Stimulated activated CD4-positive, alpha-beta T cell treated with anti-CD3 and anti-CD28 coated beads, Interleukin-12 subunit alpha, Interleukin-12 subunit beta, amount 100 ng/mL, for 24 hours (primary cell): ENCODE measurements around the gene PIK3CA.
"Not testable (repeated sequence)": the region's sequence is repeated elsewhere in the genome, so short reads cannot be mapped to it uniquely, and the experiment has no call there.

ENCODE experiments used
- DNase-seq, 2 experiments: peaks; one replicate each; pipeline ENCODE4 v3.0.0-alpha.2; 2020; ENCODE audit warnings: low read depth in 2 of 2

The PIK3CA gene

DNA sequence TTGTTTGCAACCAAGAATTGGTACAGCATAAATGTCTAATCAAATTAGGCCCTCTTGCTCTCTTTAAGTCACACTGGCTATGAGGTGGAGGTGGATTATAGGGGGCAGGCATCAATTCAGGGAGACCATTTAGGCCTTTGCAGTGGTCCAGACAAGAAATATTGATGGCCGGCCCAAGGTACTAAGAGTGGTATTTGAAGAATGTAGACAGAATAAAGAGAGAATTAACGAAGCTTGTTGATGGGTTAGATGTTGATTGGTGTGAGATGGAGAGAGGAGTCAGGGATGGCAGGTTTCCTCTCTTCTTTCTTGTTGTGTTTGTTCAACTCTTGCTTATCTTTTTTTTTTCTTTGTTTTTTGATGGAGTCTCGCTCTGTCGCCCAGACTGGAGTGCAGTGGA is 48.5 kb downstream of the PIK3CA start:
- no peak for DNase-seq

DNA sequence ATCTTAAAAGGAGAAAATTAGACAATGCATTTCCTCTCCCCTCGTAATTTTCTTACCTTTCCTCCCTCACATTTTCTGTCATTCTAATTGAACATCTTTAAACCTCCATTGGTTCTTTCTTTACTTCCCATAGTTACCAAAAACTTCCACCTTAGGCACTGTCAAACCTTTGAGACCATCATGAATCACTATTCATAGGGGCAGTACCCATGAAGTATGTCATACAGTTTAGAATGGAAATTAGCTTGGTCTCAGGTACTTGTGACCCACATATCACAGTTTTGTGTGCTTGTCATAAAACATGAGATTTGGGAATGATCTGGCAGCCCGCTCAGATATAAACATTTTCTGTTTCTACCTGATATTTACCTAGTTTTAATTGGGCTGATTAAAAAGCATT is 52.6 kb downstream of the PIK3CA start:
- DNase-seq = no peak

DNA sequence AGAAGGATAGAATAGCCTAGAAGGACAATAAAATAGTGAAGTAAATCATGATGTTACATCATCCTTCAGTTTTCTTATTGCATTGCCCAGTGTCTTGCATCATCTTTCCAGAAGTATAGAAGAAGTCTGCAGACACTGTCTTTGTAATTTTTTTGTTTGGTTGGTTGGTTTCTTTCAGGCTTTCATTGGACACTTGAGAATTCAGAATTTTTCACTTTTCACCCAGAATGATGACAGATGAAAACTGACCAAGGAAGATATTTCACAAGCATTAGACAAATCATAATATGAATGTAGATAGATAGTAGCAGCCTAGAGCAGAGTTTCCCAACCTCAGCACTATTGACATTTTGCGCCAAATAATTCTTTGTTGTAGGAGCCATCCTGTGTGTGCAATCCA is 67.4 kb downstream of the PIK3CA start:
- not testable (repeated sequence) for DNase-seq

DNA sequence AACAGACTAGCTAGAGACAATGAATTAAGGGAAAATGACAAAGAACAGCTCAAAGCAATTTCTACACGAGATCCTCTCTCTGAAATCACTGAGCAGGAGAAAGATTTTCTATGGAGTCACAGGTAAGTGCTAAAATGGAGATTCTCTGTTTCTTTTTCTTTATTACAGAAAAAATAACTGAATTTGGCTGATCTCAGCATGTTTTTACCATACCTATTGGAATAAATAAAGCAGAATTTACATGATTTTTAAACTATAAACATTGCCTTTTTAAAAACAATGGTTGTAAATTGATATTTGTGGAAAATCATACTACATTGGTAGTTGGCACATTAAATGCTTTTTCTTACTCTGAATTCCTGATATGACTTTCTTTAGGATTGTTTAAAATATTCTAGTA is 70.1 kb downstream of the PIK3CA start:
- DNase-seq = not testable (repeated sequence)

DNA sequence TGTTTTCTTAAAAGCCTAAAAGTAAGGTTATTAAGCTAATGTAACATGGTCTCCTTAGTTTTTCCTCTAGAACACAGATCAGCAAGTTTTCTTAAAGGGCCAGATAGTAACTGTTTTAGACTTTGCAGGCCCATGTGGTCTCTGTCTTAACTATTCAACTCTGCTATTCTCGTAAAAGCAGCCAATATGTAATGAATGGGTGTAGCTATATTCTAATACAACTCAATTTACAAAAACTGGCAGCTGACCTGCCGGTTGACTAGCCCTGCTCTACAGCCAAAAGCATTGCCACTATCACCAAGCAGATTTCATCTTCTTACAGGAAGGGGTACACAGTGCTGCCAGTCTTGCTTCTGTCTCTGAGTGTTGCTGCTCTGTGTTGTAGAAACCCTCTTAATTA is 75.4 kb downstream of the PIK3CA start:
- no peak for DNase-seq

DNA sequence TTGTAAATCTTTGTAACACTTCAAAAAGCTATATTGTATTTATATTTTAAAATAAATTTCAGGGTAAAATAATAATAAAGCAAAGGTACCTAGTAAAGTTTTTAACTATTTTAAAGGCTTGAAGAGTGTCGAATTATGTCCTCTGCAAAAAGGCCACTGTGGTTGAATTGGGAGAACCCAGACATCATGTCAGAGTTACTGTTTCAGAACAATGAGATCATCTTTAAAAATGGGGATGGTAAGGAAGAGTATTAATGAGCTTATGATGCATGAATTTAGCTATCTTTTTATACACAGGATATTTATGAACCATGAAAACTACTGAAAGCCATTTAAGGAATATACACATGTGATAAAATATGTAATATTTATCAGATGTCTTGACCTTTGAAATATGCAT is 76.4 kb downstream of the PIK3CA start:
- DNase-seq = no peak

DNA sequence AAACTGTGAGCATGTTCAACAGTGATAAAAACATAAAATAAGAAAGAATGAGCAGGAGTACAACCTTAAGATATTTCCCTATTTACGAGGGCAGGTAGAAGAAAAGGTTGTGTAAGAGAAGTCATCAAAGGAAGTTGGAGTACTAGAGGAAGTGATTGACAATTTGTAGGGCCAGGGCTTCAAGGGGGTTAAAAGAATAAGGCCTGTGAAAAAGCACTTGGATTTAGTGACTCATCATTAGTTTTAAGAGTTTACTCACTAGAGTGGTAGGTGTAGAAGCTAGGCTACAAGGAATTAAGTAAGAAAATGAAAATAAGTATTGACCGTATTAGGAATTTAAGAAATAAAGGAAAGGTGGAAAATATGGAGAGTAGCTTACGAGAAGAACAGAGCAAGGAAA is 79.2 kb downstream of the PIK3CA start:
- no peak for DNase-seq

DNA sequence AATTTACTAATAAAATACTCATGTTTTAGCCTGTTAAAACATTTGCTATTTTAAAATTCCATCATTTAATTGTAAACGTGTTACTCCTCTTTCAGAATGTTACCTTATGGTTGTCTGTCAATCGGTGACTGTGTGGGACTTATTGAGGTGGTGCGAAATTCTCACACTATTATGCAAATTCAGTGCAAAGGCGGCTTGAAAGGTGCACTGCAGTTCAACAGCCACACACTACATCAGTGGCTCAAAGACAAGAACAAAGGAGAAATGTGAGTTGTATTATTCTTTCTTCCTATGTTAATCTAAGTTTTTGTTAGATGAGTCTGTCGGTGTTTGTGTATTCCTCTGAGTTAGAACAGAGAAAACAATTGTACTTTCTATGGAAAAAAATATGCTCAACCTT is 81.0 kb downstream of the PIK3CA start:
- DNase-seq = no peak

DNA sequence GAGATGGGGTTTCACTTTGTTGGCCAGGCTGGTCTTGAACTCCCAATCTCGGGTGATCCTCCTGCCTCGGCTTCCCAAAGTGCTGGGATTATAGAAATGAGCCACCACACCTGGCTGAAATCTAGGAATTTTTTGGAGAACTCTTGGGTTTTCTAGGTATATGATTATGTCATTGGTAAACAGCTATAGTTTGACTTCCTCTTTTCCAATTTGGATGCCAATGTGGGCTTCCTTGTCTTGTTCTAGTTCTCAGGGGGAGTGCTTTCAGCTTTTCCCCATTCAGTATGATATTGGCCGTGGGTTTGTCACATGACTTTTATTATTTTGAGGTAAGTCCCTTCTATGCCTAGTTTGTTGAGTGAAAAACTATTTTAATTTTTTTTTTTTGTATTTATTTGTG is 84.9 kb downstream of the PIK3CA start:
- no peak for DNase-seq

DNA sequence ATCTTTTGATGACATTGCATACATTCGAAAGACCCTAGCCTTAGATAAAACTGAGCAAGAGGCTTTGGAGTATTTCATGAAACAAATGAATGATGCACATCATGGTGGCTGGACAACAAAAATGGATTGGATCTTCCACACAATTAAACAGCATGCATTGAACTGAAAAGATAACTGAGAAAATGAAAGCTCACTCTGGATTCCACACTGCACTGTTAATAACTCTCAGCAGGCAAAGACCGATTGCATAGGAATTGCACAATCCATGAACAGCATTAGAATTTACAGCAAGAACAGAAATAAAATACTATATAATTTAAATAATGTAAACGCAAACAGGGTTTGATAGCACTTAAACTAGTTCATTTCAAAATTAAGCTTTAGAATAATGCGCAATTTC is 86.0 kb downstream of the PIK3CA start:
- no peak for DNase-seq

DNA sequence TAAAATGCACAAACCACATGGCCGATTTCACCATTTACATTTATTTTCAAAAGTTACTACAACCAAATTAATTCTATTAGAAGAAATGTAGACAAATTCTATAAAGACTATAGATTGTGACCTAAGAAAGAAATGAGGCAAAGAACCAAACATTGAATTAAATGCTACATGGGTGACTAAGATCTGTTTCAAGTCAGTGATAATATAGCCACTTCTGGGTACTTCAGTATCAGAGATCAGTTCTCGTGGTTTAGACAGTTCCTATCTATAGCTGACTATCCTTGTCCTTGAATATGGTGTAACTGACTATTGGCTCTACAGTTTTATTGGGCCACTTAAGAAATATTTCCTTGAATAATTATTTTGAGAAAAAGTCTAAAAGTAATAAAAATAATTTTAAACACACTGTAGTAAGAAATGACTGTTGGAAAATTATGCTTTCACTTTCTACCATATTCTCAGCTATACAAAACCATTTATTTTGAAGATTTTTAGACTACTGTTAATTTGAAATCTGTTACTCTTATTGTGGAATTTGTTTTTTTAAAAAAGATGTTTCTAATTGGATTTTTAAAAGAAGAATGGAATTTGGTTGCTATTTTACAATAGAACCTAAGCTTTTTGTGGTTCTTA is 88.6 kb downstream of the PIK3CA start:
- DNase-seq = no peak

DNA sequence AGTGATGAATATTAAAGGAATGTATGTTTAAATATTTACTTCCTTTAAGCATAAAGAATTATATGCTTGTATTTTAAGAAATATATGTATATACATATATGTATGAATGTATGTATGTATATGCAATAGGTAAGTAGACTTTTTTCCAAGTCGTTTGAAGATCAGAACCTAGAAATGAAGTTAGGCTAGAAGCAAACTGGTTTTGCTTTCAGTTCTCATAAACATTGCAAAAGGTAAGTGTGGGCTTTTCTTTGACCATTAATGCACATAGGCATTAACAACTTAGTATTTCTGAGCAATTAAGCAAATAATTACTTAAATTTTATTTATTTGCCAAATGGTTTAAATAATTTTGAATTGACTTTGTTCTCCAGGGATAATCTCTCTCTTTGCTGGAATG is 92.1 kb downstream of the PIK3CA start:
- not testable (repeated sequence) for DNase-seq

DNA sequence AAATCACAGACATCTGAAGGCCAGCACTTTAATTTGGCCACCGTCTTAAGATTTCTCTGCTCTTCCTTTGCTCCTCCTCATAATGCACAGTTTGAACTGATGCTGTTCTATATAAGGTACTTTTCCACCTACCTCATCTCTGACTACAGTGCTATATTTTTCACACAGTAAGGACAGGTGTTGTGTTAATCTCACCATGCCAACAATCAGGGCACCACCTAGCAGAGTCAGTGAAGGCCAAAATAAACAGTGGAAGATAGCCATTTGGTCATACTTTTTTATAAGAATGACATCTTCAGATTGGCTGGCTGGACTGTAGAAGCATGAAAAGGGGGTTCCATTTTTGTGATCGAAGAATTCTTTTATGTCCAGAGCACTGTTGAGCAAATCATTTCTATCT is 94.7 kb downstream of the PIK3CA start:
- not testable (repeated sequence) for DNase-seq

DNA sequence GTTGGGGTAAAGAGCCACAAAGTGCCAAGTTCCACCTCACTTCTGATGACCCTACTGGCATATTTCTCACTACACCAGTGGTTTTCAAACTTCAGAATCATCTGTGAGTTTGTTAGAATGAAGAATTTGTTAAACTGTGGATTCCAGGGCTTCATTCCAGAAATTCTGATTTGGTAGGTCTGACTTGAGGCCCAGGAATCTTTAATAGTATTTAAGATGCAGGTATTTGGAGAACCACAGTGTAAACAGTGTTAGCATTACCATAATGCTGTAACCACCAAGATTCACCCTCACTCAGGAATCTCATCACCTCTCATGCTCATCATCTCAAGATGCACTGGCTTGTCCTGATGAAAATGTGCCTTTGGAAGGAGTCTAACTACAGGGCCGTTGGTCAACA is 96.7 kb downstream of the PIK3CA start:
- DNase-seq = no peak

DNA sequence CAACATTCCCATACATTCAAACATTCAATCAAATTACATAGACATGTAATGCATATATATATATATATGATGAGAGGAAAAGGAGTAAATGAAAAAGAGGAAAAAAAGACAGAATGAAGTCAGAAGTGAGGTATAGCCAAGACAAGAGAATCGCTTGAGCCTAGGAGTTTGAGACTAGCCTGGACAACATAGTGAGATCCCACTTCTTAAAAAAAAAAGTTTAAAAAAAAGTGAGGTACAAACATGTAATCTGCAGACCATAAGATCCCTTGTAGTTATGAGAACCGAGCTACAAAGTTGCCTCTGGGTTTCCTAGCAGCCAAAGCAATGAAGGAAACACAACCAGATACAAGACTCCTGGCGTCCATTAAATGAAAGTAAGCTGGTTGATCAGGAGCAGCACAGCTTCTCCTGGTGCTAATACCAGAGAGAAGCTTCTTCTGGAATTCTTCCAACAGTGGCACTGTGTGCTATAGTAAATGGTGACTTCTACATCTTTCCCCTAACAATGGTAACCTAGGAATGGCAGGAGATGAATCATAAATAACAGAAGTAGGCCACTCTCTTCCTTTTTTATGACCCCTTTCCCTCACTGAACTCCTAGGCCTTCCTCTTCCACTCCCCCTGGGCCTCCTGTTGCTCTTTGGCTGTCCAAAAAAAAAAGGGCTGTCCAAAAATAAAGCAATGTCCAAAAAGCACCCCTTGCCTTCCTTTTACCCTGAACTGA is 99.3 kb downstream of the PIK3CA start:
- DNase-seq = no peak

DNA sequence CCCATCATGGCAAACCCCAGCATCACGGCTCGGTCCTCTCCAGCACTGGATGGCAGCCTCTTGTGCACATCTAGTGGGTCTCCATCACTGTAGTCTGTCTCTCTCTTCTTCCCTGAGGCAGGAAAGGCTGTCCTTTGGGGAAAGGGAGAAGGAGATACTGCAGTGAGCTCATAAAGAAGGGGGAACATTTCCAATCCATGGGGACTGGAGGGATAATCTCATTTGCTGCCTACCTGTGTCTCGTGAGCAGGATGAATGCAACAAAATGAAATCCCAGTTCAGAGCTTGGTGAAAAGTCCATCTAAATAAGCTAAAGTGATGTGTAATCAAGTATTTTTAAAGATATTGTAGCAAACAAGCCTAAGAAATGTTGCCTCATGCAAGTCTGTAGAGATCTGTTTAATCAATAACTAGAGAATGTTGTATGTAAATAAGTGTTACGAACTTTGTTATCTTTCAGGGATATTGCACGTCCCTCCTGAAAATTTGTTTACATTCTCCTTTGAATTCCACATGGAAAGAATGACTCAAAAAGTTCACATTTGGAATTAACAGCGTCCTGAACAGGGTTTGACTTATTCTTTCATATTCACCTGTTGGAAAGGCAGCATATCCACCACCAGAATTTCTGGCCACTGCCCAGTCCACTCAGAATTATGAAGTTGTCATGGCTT is 102.8 kb downstream of the PIK3CA start, which contains the start of gene KCNMB3:
Gene KCNMB3, minus strand, starts transcription at position 312 of the 674 bp plus-strand sequence. Its CDS starts 124 bp downstream, at position 188.
- DNase-seq = no peak

DNA sequence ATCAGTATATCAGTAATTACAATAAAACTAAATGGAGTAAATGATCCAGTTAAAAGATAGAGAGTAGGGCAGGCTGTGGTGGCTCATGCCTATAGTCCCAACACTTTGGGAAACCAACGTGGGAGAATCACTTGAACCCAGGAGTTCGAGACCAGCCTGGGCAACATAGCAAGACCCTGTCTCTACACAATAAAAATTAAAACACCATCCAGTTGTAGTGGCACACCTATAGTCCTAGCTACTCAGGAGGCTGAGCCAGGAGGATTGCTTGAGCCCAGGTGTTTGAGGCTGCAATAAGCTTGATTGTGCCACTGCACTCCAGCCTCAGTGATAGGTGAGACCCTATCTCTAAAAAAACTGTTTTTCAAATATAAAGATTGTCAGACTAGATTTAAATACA is 108.7 kb downstream of the PIK3CA start:
- no peak for DNase-seq

DNA sequence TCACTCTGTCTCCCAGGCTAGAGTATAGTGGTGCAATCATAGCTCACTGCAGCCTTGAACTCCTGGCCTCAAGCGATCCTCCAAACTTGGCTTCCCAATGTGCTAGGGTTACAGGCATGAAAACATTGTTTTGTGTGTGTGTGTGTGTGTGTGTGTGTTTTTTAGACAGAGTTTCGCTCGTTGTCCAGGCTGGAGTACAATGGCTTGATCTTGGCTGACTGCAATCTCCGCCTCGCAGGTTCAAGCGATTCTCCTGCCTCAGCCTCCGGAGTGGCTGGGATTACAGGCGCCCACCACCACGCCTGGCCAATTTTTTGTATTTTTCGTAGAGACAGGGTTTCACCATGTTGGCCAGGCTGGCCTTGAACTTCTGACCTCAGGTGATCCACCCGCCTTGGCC is 109.6 kb downstream of the PIK3CA start:
- DNase-seq = not testable (repeated sequence)

DNA sequence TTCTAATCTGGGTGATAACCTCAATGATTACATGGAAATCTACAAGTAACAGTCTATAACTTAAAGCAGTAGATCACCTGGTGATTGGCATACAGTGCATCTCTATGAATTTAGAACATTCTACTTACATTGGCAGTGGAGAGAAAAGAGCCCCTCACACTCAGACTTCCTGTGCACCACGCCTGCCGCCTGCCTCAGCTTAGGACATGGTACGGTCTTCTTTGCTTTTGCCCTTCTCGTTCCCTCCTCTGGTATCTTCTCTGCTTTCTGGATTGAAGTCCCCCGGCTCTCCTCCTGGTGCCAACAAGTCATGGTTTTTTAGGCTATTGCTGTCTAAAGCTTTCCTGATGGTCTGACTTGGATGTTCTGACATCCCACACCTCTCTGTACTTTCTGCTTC is 110.7 kb downstream of the PIK3CA start:
- DNase-seq = no peak

DNA sequence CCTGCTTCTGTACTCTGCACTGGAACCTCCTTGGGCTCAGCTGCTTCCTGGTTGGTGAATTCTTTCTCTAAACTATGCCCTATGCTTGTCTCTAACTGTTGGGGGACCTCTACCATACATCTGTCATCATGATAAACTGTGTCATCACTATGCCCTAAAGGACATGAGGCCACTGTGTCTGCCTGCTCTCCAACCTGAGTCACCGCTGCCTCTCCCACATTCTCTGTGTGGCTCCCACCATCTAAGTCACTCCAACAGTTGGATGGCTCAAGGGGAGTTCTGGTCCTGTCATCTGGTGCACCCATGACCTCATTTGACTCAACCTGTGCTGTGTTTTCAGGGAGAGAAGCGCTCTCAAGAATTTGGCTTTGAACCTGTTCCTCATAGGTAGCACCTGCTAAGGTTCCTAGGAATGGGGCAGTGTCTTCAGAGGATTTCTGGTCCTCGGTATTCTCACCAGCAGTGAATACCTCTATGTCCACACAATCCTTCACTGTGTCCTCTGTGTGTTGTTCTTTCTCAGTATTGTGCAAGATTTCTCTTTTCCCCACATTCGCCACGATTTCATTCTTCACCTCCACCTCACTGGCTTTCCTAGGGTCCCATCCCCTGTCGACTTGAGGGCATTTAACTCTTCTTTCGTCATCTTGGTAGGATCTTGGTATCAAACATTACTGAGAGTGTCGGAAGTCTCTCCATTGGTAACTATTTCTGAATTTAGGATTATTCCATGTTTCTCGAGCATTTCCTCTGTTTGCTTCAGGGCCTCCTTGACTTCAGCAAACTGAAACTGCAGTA is 112.0 kb downstream of the PIK3CA start:
- DNase-seq = not testable (repeated sequence)

DNA sequence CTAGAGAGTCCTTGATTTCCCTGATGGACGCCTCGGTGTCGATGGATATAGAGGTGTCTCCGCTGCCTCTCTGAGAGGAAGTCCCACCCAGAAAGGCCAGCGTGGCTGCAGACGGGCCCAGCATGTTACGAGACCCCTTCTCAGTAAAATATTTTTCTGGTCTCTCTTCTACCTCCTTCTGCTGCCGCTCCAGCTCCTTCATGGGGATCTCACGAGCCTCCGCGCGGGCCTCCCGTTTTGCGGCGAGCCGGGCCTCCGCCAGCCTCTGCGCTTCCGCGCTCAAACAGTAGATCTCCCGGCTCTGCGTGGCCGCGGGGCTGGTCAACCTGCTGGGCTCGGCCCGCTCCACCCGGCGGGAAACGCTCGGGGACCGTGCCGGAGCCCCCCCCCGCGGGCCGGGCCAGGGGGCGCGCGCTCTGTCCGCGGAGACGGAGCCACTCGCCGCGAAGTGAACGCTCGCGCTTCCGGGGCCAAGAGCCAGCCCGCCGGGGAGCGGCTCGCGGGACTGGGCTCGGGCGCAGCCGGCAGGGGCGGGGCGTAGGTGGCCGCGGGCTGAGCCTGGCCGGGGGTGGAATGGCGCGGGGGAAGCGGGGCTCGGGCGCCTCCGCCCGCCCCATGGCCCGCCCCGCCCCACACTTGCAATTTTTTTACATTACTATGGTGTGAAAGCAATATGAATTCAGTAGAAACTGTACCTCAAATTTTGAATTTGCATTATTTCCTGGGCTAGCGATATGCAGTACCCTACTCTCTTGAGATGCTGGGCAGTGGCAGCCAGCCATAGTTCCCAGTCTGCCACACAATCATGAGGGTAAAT is 113.0 kb downstream of the PIK3CA start:
- peak; percentile 30 to 60 for DNase-seq
